HepG2 (cell line): ENCODE data around the gene XPO5. TPM values are rescaled to one million over a fixed set of nuclear protein-coding genes. Genes with fewer than 3 reads are reported as not detected.

Source experiments
- HMGXB3 ChIP-seq: sonication (generic); formaldehyde crosslinking; IDR thresholded peaks from 2 replicates; pipeline ENCODE4 v1.4.0; 2020; ENCODE audit warnings: missing genetic modification reagents, borderline replicate concordance
- RBFOX2 ChIP-seq: fragments of 200-400 bp; formaldehyde crosslinking; IDR thresholded peaks from 2 replicates; pipeline ENCODE4 v1.6.1; 2017; ENCODE audit warnings: low read depth, mild to moderate bottlenecking, low read length
- SNRNP70 ChIP-seq: fragments of 200-400 bp; formaldehyde crosslinking; IDR thresholded peaks from 2 replicates; pipeline ENCODE4 v1.6.1; 2017; ENCODE audit warnings: mild to moderate bottlenecking, low read depth, low read length, moderate library complexity
- ZBTB26 ChIP-seq: IDR thresholded peaks from 2 replicates; pipeline ENCODE4 v1.6.1; 2016; ENCODE audit warnings: missing compliant biosample characterization, missing genetic modification reagents, borderline replicate concordance
- ZBTB39 ChIP-seq: sonication (generic); formaldehyde crosslinking; IDR thresholded peaks from 2 replicates; pipeline ENCODE4 v1.5.0; 2020; ENCODE audit warnings: missing genetic modification reagents
- ZBTB46 ChIP-seq: sonication (generic); formaldehyde crosslinking; IDR thresholded peaks from 2 replicates; pipeline ENCODE4 v1.4.0; 2020; ENCODE audit warnings: mild to moderate bottlenecking, missing genetic modification reagents, borderline replicate concordance
- ZFP90 ChIP-seq: sonication (generic); formaldehyde crosslinking; IDR thresholded peaks from 2 replicates; pipeline ENCODE4 v1.8.0; 2022; ENCODE audit warnings: missing genetic modification reagents, mild to moderate bottlenecking, inconsistent platforms, borderline replicate concordance
- ZNF136 ChIP-seq: sonication (generic); formaldehyde crosslinking; IDR thresholded peaks from 2 replicates; pipeline ENCODE4 v1.8.1; 2022; ENCODE audit warnings: low read depth, mild to moderate bottlenecking, moderate library complexity, missing genetic modification reagents
- ZNF143 ChIP-seq: sonication (generic); formaldehyde crosslinking; IDR thresholded peaks from 2 replicates; pipeline ENCODE4 v1.4.0; 2020; ENCODE audit warnings: missing genetic modification reagents
- ZNF275 ChIP-seq: sonication (generic); formaldehyde crosslinking; IDR thresholded peaks from 2 replicates; pipeline ENCODE4 v1.8.0; 2022; ENCODE audit warnings: missing genetic modification reagents, mild to moderate bottlenecking, inconsistent platforms, borderline replicate concordance
- ZNF484 ChIP-seq: sonication (generic); formaldehyde crosslinking; IDR thresholded peaks from 2 replicates; pipeline ENCODE4 v1.5.1; 2020; ENCODE audit warnings: mild to moderate bottlenecking, low read depth, missing genetic modification reagents, borderline replicate concordance
- ZNF512 ChIP-seq: sonication (generic); formaldehyde crosslinking; IDR thresholded peaks from 2 replicates; pipeline ENCODE4 v1.4.0; 2020; ENCODE audit warnings: mild to moderate bottlenecking, missing genetic modification reagents
- polyA plus RNA-seq, 8 experiments: library from polyadenylated mRNA; depleted of rRNA in 3 of 8; stranded (reverse) in 7 of 8; unstranded in 1 of 8; fragments of >200 nt; fragmentation: Illumina TruSeq in 4 of 8; extraction: Trizol in 4 of 8; gene quantifications; 2 replicates each; pipeline versions ENCODE4 v1.2.1 to v1.2.3, GENCODE V29; 2011 to 2016; ENCODE audit warnings: low read depth in 4 of 8, missing spikeins in 1 of 8, mixed read lengths in 1 of 8; ENCODE audit not compliant: insufficient read depth in 1 of 8
- total RNA-seq, 5 experiments: library from RNA; depleted of rRNA; stranded (reverse); fragments of >200 nt; fragmentation: Illumina TruSeq; extraction: Trizol; gene quantifications; 2 replicates each; pipeline ENCODE4 v1.2.3, GENCODE V29; 2016; ENCODE audit warnings: low read depth in 1 of 5

The XPO5 gene
- total and polyA plus RNA-seq, 2 of the 13 experiments (the other 11 are each of a cell fraction or from before 2014, with no cell fraction given), result 52.2 to 68.0 TPM

GRCh38 chr6:43495409-43495941, 80.4 kb downstream of the XPO5 start (continued):
- TF ChIP-seq ZFP90 (CRISPR knock-in tag) (no peak), ZNF484 (CRISPR knock-in tag) (no peak), ZBTB46 (CRISPR knock-in tag) (no peak), SNRNP70 (no peak), HMGXB3 (no peak), ZNF512 (CRISPR knock-in tag) (no peak), RBFOX2 (no peak), ZBTB39 (CRISPR knock-in tag) (no peak), ZNF136 (no peak), ZNF143 (no peak), ZNF275 (CRISPR knock-in tag) (0 out of 2 replicates have a peak, but pooled peaks have one; percentile 2), ZBTB26 (CRISPR knock-in tag) (no peak)
